ENCODE data around the gene GRAMD1B. TPM values are rescaled to one million over a fixed set of nuclear protein-coding genes. Genes with fewer than 3 reads are reported as not detected.

The GRAMD1B gene
- total and polyA plus RNA-seq, 4 donors, result 0.29 to 2.6 (median 1.3) TPM

DNA sequence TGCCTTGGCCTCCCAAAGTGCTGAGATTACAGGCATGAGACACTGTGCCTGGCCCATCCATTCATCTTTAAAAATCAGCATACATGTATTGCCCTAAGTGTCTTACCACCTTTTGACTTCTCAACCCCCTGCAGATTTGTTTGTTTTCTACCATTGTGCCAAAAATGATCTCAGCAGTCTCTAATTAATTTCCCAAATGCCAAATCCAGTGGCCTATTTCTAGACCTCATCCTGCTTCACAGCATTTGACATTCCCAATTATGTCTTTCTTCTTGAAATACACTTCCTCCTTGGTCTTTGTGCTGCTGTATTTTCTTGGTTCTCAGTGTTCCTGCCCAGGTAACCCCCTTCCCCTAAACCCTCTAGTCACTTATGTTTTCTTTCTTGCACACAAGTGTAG lies 46.0 kb upstream of the GRAMD1B start:
- TF ChIP-seq, protein P1, sequence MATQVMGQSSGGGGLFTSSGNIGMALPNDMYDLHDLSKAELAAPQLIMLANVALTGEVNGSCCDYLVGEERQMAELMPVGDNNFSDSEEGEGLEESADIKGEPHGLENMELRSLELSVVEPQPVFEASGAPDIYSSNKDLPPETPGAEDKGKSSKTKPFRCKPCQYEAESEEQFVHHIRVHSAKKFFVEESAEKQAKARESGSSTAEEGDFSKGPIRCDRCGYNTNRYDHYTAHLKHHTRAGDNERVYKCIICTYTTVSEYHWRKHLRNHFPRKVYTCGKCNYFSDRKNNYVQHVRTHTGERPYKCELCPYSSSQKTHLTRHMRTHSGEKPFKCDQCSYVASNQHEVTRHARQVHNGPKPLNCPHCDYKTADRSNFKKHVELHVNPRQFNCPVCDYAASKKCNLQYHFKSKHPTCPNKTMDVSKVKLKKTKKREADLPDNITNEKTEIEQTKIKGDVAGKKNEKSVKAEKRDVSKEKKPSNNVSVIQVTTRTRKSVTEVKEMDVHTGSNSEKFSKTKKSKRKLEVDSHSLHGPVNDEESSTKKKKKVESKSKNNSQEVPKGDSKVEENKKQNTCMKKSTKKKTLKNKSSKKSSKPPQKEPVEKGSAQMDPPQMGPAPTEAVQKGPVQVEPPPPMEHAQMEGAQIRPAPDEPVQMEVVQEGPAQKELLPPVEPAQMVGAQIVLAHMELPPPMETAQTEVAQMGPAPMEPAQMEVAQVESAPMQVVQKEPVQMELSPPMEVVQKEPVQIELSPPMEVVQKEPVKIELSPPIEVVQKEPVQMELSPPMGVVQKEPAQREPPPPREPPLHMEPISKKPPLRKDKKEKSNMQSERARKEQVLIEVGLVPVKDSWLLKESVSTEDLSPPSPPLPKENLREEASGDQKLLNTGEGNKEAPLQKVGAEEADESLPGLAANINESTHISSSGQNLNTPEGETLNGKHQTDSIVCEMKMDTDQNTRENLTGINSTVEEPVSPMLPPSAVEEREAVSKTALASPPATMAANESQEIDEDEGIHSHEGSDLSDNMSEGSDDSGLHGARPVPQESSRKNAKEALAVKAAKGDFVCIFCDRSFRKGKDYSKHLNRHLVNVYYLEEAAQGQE (IDR thresholded peaks at IDR 0.05), result no peak
- TF ChIP-seq JUND (IDR thresholded peaks at IDR 0.05) (no peak), GABPA (IDR thresholded peaks at IDR 0.05 in 1 of 2, conservative IDR thresholded peaks at IDR 0.05 in 1 of 2) (no peak), FOXA1 (IDR thresholded peaks at IDR 0.05) (no peak), RAD21 (IDR thresholded peaks at IDR 0.05) (no peak), FOXA2 (IDR thresholded peaks at IDR 0.05) (no peak), EGR1 (IDR thresholded peaks at IDR 0.05; ENCODE audit: low read depth in 2 of 2) (no peak), SP1 (IDR thresholded peaks at IDR 0.05) (no peak), HNF4G (IDR thresholded peaks at IDR 0.05) (no peak), YY1 (IDR thresholded peaks at IDR 0.05) (no peak), NR2F2 (IDR thresholded peaks at IDR 0.05) (no peak), RXRA (IDR thresholded peaks at IDR 0.05) (no peak)
- TF ChIP-seq, protein P2, sequence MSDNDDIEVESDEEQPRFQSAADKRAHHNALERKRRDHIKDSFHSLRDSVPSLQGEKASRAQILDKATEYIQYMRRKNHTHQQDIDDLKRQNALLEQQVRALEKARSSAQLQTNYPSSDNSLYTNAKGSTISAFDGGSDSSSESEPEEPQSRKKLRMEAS (IDR thresholded peaks at IDR 0.05), result no peak
- TF ChIP-seq, protein P3, sequence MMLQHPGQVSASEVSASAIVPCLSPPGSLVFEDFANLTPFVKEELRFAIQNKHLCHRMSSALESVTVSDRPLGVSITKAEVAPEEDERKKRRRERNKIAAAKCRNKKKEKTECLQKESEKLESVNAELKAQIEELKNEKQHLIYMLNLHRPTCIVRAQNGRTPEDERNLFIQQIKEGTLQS (IDR thresholded peaks at IDR 0.05), result no peak
- TF ChIP-seq, protein P4, sequence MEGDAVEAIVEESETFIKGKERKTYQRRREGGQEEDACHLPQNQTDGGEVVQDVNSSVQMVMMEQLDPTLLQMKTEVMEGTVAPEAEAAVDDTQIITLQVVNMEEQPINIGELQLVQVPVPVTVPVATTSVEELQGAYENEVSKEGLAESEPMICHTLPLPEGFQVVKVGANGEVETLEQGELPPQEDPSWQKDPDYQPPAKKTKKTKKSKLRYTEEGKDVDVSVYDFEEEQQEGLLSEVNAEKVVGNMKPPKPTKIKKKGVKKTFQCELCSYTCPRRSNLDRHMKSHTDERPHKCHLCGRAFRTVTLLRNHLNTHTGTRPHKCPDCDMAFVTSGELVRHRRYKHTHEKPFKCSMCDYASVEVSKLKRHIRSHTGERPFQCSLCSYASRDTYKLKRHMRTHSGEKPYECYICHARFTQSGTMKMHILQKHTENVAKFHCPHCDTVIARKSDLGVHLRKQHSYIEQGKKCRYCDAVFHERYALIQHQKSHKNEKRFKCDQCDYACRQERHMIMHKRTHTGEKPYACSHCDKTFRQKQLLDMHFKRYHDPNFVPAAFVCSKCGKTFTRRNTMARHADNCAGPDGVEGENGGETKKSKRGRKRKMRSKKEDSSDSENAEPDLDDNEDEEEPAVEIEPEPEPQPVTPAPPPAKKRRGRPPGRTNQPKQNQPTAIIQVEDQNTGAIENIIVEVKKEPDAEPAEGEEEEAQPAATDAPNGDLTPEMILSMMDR (IDR thresholded peaks at IDR 0.05; ENCODE audit: low read depth, low read length, missing input control), result no peak
- TF ChIP-seq, protein P5, sequence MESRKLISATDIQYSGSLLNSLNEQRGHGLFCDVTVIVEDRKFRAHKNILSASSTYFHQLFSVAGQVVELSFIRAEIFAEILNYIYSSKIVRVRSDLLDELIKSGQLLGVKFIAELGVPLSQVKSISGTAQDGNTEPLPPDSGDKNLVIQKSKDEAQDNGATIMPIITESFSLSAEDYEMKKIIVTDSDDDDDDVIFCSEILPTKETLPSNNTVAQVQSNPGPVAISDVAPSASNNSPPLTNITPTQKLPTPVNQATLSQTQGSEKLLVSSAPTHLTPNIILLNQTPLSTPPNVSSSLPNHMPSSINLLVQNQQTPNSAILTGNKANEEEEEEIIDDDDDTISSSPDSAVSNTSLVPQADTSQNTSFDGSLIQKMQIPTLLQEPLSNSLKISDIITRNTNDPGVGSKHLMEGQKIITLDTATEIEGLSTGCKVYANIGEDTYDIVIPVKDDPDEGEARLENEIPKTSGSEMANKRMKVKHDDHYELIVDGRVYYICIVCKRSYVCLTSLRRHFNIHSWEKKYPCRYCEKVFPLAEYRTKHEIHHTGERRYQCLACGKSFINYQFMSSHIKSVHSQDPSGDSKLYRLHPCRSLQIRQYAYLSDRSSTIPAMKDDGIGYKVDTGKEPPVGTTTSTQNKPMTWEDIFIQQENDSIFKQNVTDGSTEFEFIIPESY (IDR thresholded peaks at IDR 0.05), result no peak
- no peak for DNase-seq (ENCODE audit: low spot score)

More for the DNA sequence above, 46.0 kb upstream of the GRAMD1B start:
- no peaks in the 10 kb centered on the region for H3K9me3 ChIP-seq (ENCODE audit: control insufficient read depth in 4 of 4, low read length in 3 of 4)
- no peaks in the 10 kb centered on the region for H3K4me1 ChIP-seq (ENCODE audit: control insufficient read depth in 4 of 4, insufficient read depth in 4 of 4, low read length in 3 of 4)
- no peaks in the 10 kb centered on the region for H3K36me3 ChIP-seq (ENCODE audit: control insufficient read depth in 4 of 4, insufficient read depth in 3 of 4, low read depth in 1 of 4, low read length in 3 of 4)
- peaks cover 0 to 4% (median 0%) of the 10 kb centered on the region in 4 donors for H3K27me3 ChIP-seq (ENCODE audit: control insufficient read depth in 4 of 4, insufficient read depth in 4 of 4, low read length in 3 of 4)
- H3K4me3 ChIP-seq (ENCODE audit: low read depth in 1 of 3, low read length in 3 of 3), result no peak overlapping the region
- no peak overlapping the region for H3K9ac ChIP-seq (ENCODE audit: low read depth in 1 of 2, low read length in 2 of 2)
- no peak overlapping the region for H3K27ac ChIP-seq (ENCODE audit: low read depth in 1 of 2, low read length in 2 of 2)

Measured in liver (tissue), 9 donors.